Heart left ventricle (tissue), 16 donors: Measurements from ENCODE around the gene ADGRL3. TPM values are rescaled to one million over a fixed set of nuclear protein-coding genes. Genes with fewer than 3 reads are reported as not detected.

Experiments
- ATAC-seq, 4 donors: fragments of 200-7000 bp; cut with Tn5 transposase; one replicate each; pipeline ENCODE4 v1.9.1; 2020 to 2022; ENCODE audit warnings: moderate library complexity in 4 of 4, mild to moderate bottlenecking in 3 of 4, moderate number of reproducible peaks in 1 of 4
- DNase-seq, 5 donors: peaks; one replicate each; pipeline ENCODE4 v3.0.0-alpha.2; 2020
- H3K27ac ChIP-seq, 12 donors: fragments of 200-600 bp; sonication (generic) in 4 of 12; one replicate each; pipeline versions ENCODE4 v1.5.0 to v1.8.0; 2016 to 2022; ENCODE audit warnings: mild to moderate bottlenecking in 2 of 12
- H3K27me3 ChIP-seq, 9 donors: fragments of 200-600 bp; sonication (generic) in 2 of 9; one replicate each; pipeline versions ENCODE4 v1.5.1 to v1.8.0; 2016 to 2022; ENCODE audit warnings: mild to moderate bottlenecking in 3 of 9
- H3K36me3 ChIP-seq, 9 donors: fragments of 200-600 bp; sonication (generic) in 2 of 9; one replicate each; pipeline versions ENCODE4 v1.5.0 to v1.8.0; 2018 to 2022; ENCODE audit warnings: mild to moderate bottlenecking in 2 of 9
- H3K4me1 ChIP-seq, 12 donors: fragments of 200-600 bp; sonication (generic) in 4 of 12; one replicate each; pipeline versions ENCODE4 v1.5.0 to v1.8.0; 2016 to 2022; ENCODE audit warnings: mild to moderate bottlenecking in 3 of 12
- H3K4me3 ChIP-seq, 12 donors: fragments of 200-600 bp; sonication (generic) in 4 of 12; one replicate each; pipeline versions ENCODE4 v1.5.0 to v1.8.0; 2017 to 2022; ENCODE audit warnings: mild to moderate bottlenecking in 9 of 12, moderate library complexity in 4 of 12
- H3K9me3 ChIP-seq, 12 donors: fragments of 200-600 bp; sonication (generic) in 4 of 12; one replicate each; pipeline versions ENCODE4 v1.5.0 to v1.8.0; 2016 to 2022; ENCODE audit warnings: mild to moderate bottlenecking in 1 of 12
- CTCF ChIP-seq, 12 donors: fragments of 200-600 bp; sonication (generic) in 4 of 12; IDR thresholded peaks; one replicate each; pipeline versions ENCODE4 v1.5.0 to v1.8.0; 2018 to 2022; ENCODE audit warnings: antibody characterized with exemption in 12 of 12, mild to moderate bottlenecking in 5 of 12
- POLR2A ChIP-seq, 2 donors: fragments of 450-650 bp; IDR thresholded peaks; one replicate each; pipeline ENCODE4 v1.6.1; 2017; ENCODE audit warnings: antibody characterized with exemption in 2 of 2, mild to moderate bottlenecking in 2 of 2, moderate library complexity in 2 of 2
- WGBS, 4 donors: extraction: QIAGEN DNeasy Blood & Tissue Kit in 2 of 4; methylation state at CpG; one replicate each; pipeline versions ENCODE4 v1.1.5 to v1.1.7; 2013 to 2018; 5-methylcytosine and 5-hydroxymethylcytosine counted together
- intact Hi-C, 10 donors: fragments of 100-400 bp; cut with DNase I; formaldehyde crosslinking; loops; one replicate each; pipeline versions ENCODE4 v1.11.1 to v1.14.2; 2022
- polyA plus RNA-seq, 2 donors: library from polyadenylated mRNA; stranded (reverse); fragments of 200-250 nt; gene quantifications; one replicate each; pipeline ENCODE4 v1.2.3, GENCODE V29; 2013
- total RNA-seq, 9 donors: library from RNA; depleted of rRNA in 2 of 9; stranded (reverse); fragments of >200 nt in 2 of 9; fragmentation: NEBNext Ultra II Directional in 3 of 9; extraction: Animal tissue kit (Norgen Biotek cat#: 25700) in 3 of 9; gene quantifications; one replicate each; pipeline versions ENCODE4 v1.1.0 to v1.2.4, GENCODE V29; 2016 to 2023
- donor health status: ischemic (EF 13 %, LVEDD 7.1; RV severe dilation, severe dysfunction).
- donor health status: healthy with polysubstance abuse.
- donor health status: DM: no; HTN: yes; CAD: no.
- donor health status: DM: no; HTN: no; CAD: no.
- donor health status: ischemic (EF 25% LVEDD 6.9; RV normal size, moderate dysfunction).
- donor health status: ischemic (EF 25% LVEDD 5.7; RV mildly dilated, moderate dysfunction).
- donor health status: healthy.
- donor health status: DM: yes; HTN: yes; CAD: no.
- donor health status: ischemic (EF 35%, LVEDD 5.7; RV mildly dilated, moderate dysfunction).
- donor health status: nonischemic (EF 11% LVEDD 7.7; RV severe dilation, severe dysfunction).
- donor health status: DM: yes; HTN: yes; CAD: no.
- donor health status: PGD.
- donor health status: ischemic (EF 29% LVEDD 5.4; RV normal size, mild dysfunction).
- donor health status: nonischemic (EF 23%, LVEDD 6.1; RV moderate dilation, normal function).

Gene ADGRL3
- total and polyA plus RNA-seq, 11 donors: 0.84 to 24.4 (median 7.6) TPM

DNA sequence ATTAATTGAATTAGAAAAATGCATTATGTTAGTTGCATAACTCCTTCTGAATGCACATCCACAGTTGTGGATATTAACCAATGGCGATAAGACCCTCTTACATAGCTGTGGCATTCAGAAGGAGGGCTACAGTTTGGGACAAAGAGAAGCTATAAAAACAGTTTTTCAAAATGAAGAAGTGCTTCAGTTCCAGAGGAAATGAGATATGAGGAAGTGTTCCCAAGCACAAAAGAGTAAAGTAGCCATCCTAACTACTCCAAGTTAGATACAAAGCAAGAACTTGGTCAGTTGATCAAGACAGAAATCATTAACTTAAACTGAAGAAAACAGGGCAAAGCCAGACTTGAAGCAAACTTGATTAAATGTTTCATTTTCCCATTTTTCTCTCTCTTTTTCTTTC is 17.2 kb upstream of the ADGRL3 start:
- ATAC-seq (no peak), DNase-seq (no peak)
- 88 to 98% (median 90%) methylated on average over 1 of the region's 1 CpG for WGBS, 4 donors
- peaks cover 0 to 24% (median 15%) of the 10 kb centered on the region in 12 donors for H3K9me3 ChIP-seq
- TF ChIP-seq CTCF (IDR thresholded peaks at IDR 0.05): no peak
- TF ChIP-seq POLR2A (IDR thresholded peaks at IDR 0.05): no peak
- H3K36me3 ChIP-seq: no peaks in the 10 kb centered on the region
- no peaks in the 10 kb centered on the region for H3K27me3 ChIP-seq
- H3K4me1 ChIP-seq: no peaks in the 10 kb centered on the region
- intact Hi-C loops: no loop called here
- no peak overlapping the region for H3K27ac ChIP-seq
- no peak overlapping the region for H3K4me3 ChIP-seq

- H3K27me3 ChIP-seq: no peaks in the 10 kb centered on the region
- no peaks in the 10 kb centered on the region for H3K36me3 ChIP-seq
- intact Hi-C loops: no loop called here
- no peak for DNase-seq
- no peak for TF ChIP-seq CTCF (IDR thresholded peaks at IDR 0.05)
- no peak for TF ChIP-seq POLR2A (IDR thresholded peaks at IDR 0.05)
- no peak overlapping the region for H3K27ac ChIP-seq
- H3K4me1 ChIP-seq: no peaks in the 10 kb centered on the region
- H3K9me3 ChIP-seq: peaks cover 0 to 24% (median 15%) of the 10 kb centered on the region in 12 donors
- H3K4me3 ChIP-seq: no peak overlapping the region
- ATAC-seq: no peak
Observed at GRCh38 chr4:61185288-61185687, 14.8 kb upstream of the ADGRL3 start.

DNA sequence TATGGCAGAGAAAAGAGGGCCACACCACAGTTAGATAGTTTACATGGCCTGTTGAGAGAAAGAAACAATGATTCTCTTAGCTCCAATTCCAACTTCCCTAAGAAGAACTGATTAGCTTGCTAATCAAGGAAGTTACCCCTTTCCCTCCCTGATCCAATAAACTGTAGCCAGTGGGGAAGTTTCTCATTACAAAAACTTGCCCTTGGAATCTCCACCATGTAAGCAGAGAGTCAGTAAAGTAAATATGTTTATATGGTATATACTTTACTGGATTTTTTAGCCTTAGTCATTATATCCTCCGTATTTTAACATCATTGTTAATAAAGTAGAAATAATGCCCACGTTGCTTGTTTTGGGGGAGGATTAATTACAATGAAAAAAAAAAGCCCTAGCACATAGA is 7.7 kb upstream of the ADGRL3 start:
- intact Hi-C loops: no loop called here
- TF ChIP-seq CTCF (IDR thresholded peaks at IDR 0.05): no peak
- TF ChIP-seq POLR2A (IDR thresholded peaks at IDR 0.05): no peak
- WGBS, 4 donors: 82 to 88% (median 86%) methylated on average over 2 of the region's 2 CpGs

DNA sequence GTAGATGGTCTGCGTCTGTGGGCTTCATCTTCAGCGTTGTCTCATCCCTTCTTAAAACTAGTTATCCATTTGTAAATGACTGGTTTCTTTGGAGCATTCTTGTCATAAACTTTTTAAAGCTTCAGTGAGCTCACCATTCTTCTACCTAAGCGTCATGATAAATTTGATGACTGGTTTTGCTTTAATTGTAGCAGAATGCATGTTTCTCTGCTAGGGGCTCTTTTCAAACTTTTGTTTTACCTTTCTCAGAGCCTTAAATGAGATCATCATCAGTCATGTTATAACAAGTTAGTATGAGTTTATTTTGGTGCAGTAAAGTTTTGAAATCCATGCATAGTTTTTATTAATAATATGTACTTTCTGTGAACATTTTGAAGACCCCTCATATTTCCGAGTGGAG is 6.3 kb upstream of the ADGRL3 start:
- intact Hi-C loops: no loop called here
- DNase-seq: no peak
- TF ChIP-seq CTCF (IDR thresholded peaks at IDR 0.05) (no peak), POLR2A (IDR thresholded peaks at IDR 0.05) (no peak)
- no peak for ATAC-seq
- peaks cover 0 to 2% (median 0%) of the 10 kb centered on the region in 9 donors for H3K27me3 ChIP-seq
- H3K4me1 ChIP-seq: no peaks in the 10 kb centered on the region
- H3K9me3 ChIP-seq: no peaks in the 10 kb centered on the region
- H3K27ac ChIP-seq: no peak overlapping the region
- H3K36me3 ChIP-seq: no peaks in the 10 kb centered on the region
- 88 to 94% (median 90%) methylated on average over 4 of the region's 4 CpGs for WGBS, 4 donors
- no peak overlapping the region for H3K4me3 ChIP-seq

More for the DNA sequence above, 7.7 kb upstream of the ADGRL3 start:
- ATAC-seq: no peak
- Histone ChIP-seq H3K4me1 (no peaks in the 10 kb centered on the region), H3K4me3 (no peak overlapping the region), H3K36me3 (no peaks in the 10 kb centered on the region), H3K27ac (no peak overlapping the region), H3K9me3 (no peaks in the 10 kb centered on the region), H3K27me3 (no peaks in the 10 kb centered on the region)
- DNase-seq: no peak
